Loucy (cell line): ENCODE data around the gene DHRS3.

Experiments
- CTCF ChIP-seq: fragments of 200-600 bp; sonication (generic); conservative IDR thresholded peaks from 2 replicates; pipeline ENCODE4 v1.5.1; 2014; ENCODE audit warnings: mild to moderate bottlenecking, antibody characterized with exemption, low read length
- EZH2phosphoT487 ChIP-seq: fragments of 200-600 bp; IDR thresholded peaks from 2 replicates; pipeline ENCODE4 v1.6.1; 2018; ENCODE audit warnings: antibody characterized with exemption, mild to moderate bottlenecking, moderate library complexity, borderline replicate concordance

GRCh38 chr1:12546771-12547585 lies 71.0 kb downstream of the DHRS3 start:
- TF ChIP-seq EZH2phosphoT487 (no peak), CTCF (no peak)
